Ovary (tissue), 9 donors: ENCODE results near the gene GTPBP2. TPM values are rescaled to one million over a fixed set of nuclear protein-coding genes. Genes with fewer than 3 reads are reported as not detected.

Source experiments
- DNase-seq, 5 donors: peaks; one replicate each; pipeline ENCODE4 v3.0.0-alpha.2; 2019 to 2020
- H3K27ac ChIP-seq, 2 donors: fragments of 200-600 bp; one replicate each; pipeline versions ENCODE4 v1.5.1 to v1.8.0; 2019 to 2022
- H3K27me3 ChIP-seq: fragments of 200-600 bp; one replicate; pipeline ENCODE4 v1.8.0; 2022
- H3K36me3 ChIP-seq: fragments of 200-600 bp; sonication (generic); one replicate; pipeline ENCODE4 v1.5.1; 2019
- H3K4me1 ChIP-seq: one replicate; pipeline ENCODE4 v1.8.1; 2013; ENCODE audit warnings: mild to moderate bottlenecking, moderate library complexity; ENCODE audit not compliant: insufficient read depth
- H3K4me3 ChIP-seq: fragments of 200-600 bp; sonication (generic); one replicate; pipeline ENCODE4 v1.5.1; 2017
- H3K9me3 ChIP-seq, 2 donors: fragments of 200-600 bp in 1 of 2; sonication (generic) in 1 of 2; one replicate each; pipeline versions ENCODE4 v1.5.1 to v1.8.1; 2013 to 2019; ENCODE audit warnings: mild to moderate bottlenecking in 1 of 2, moderate library complexity in 1 of 2
- CTCF ChIP-seq, 3 donors: fragments of 450-650 bp in 2 of 3; fragments of 200-600 bp in 1 of 3; IDR thresholded peaks; one replicate each; pipeline versions ENCODE4 v1.5.1 to v1.8.0; 2016 to 2022; ENCODE audit warnings: antibody characterized with exemption in 3 of 3, mild to moderate bottlenecking in 1 of 3
- EP300 ChIP-seq: sonication (generic); formaldehyde crosslinking; IDR thresholded peaks from one replicate; pipeline ENCODE4 v1.6.1; 2017; ENCODE audit warnings: antibody characterized with exemption
- POLR2A ChIP-seq: fragments of 450-650 bp; IDR thresholded peaks from one replicate; pipeline ENCODE4 v1.6.1; 2017; ENCODE audit warnings: antibody characterized with exemption, mild to moderate bottlenecking, moderate library complexity
- WGBS, 3 donors: extraction: QIAGEN DNeasy Blood & Tissue Kit in 1 of 3; methylation state at CpG; one replicate each; pipeline versions ENCODE4 v1.1.5 to v1.1.7; 2013 to 2017; 5-methylcytosine and 5-hydroxymethylcytosine counted together
- intact Hi-C, 4 donors: fragments of 100-400 bp; cut with DNase I; formaldehyde crosslinking; loops; one replicate each; pipeline versions ENCODE4 v1.11.0 to v1.15.1; 2022 to 2023
- polyA plus RNA-seq, 2 donors: library from polyadenylated mRNA; stranded (reverse); fragments of 200-250 nt in 1 of 2; fragments of 350-450 nt in 1 of 2; fragmentation: Illumina TruSeq in 1 of 2; extraction: RNeasy Lipid Tissue Mini Kit (QIAGEN cat#74804) in 1 of 2; gene quantifications; one replicate each; pipeline ENCODE4 v1.2.3, GENCODE V29; 2013 to 2014
- total RNA-seq, 7 donors: library from RNA; depleted of rRNA in 2 of 7; stranded (reverse); fragments of >200 nt in 2 of 7; fragmentation: NEBNext Ultra II Directional in 3 of 7; extraction: Animal tissue kit (Norgen Biotek cat#: 25700) in 3 of 7; gene quantifications; one replicate each; pipeline versions ENCODE4 v1.1.0 to v1.2.4, GENCODE V29; 2016 to 2023
- donor health status: DM: no; HTN: no; CAD: no; lungs with moderate emphysema.
- donor health status: DM: no; HTN: no; CAD: no.
- donor health status: Bipolar disorder and iron deficiency.
- donor health status: DM: yes; HTN: yes; CAD: no.
- donor health status: DM: no; HTN: no; CAD: no.
- donor health status: DM: yes; HTN: yes; CAD: no.

The GTPBP2 gene
- total and polyA plus RNA-seq, 9 donors, result 24.9 to 60.4 (median 33.1) TPM

DNA sequence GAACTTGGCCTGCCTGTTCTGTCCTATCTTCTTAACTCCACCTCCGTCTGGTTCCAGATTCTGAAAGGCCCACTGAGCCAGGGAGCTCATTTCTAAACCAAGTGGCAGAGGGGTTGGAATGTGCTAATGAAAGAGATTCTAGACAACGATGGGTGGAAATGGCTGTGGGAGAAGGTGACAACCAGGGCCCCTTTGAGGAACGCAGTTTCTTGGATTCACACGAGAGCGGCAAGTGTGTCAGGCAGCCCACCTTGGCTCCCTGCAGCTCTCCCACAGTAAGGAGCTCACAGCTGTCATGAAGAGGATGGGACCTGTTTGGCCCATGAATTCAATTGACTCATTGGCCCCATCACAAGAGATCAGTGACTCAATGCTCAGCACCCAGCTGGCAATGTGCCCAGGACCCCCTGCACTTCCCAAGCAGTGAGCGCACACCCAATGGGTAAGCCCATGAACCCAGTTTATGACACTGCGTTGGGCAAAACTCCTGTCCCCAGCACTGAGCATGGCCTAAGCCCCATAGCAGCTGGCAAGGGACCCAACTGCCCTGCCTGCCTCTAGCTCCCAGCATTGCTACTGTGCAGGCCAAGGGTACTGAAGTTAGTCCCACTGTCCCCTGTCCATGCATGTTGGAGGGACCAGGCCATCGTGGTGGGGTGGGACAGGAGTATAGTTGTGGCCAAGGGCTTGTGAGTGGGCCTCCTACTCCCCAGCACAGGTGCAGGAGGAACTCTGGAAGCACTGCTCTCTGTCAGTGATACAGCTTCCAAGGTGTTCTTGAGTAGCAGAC lies 42.1 kb upstream of the GTPBP2 start:
- peaks cover 13% of the 10 kb centered on the region for H3K4me1 ChIP-seq
- TF ChIP-seq CTCF (IDR thresholded peaks at IDR 0.05) (no peak), EP300 (no peak), POLR2A (no peak)
- no peaks in the 10 kb centered on the region for H3K27me3 ChIP-seq
- H3K36me3 ChIP-seq, result no peaks in the 10 kb centered on the region
- H3K27ac ChIP-seq, result no peak overlapping the region
- no peaks in the 10 kb centered on the region for H3K9me3 ChIP-seq
- intact Hi-C loops, result no loop called here
- H3K4me3 ChIP-seq, result no peak overlapping the region
- peak in 1 of 5 donors; percentile 38 for DNase-seq
- 86 to 90% (median 87%) methylated on average over 8 of the region's 8 CpGs for WGBS, 3 donors

GRCh38 chr6:43670623-43670986 lies 41.5 kb upstream of the GTPBP2 start:
- intact Hi-C loops, result no loop called here
- no peak for DNase-seq
- Histone ChIP-seq H3K36me3 (no peaks in the 10 kb centered on the region), H3K27ac (no peak overlapping the region), H3K27me3 (no peaks in the 10 kb centered on the region), H3K9me3 (no peaks in the 10 kb centered on the region), H3K4me1 (peaks cover 13% of the 10 kb centered on the region), H3K4me3 (no peak overlapping the region)
- no peak for TF ChIP-seq POLR2A
- 92 to 96% (median 96%) methylated on average over 6 of the region's 6 CpGs for WGBS, 3 donors

DNA sequence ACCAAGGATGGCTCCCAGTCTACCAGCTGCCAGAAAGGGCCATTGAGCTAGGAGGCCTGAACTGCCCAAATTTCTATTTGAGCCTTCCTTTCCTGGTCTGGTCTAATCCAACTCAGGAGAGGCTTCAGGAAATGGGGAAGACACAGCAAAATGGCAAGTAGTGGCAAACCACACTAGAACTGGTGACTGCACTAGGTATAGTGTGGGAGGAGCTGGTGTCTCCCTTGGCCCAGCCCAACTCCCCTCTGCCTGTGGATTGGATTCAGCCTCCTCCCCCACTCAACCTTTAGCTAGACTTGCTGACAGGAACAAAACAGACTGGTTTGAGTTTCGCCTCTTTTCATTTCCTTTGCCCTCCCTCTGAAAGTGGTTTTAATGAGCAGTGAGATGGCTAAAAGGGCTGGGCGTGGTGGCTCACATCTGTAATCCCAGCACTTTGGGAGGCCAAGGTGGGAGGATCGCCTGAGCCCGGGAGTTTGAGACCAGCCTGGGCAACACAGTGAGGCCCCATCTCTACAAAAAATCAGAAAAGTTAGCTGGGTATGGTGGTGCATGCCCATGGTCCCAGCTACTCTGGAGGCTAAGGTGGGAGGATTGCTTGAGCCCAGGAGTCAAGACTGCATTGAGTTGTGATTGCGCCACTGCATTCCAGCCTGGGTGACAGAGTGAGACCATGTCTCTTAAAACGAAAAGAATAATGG lies 41.0 kb upstream of the GTPBP2 start:
- DNase-seq, result no peak
- no peak overlapping the region for H3K4me3 ChIP-seq
- peaks cover 13% of the 10 kb centered on the region for H3K4me1 ChIP-seq
- intact Hi-C loops, result loop anchor here (2.0 to 10.0 kb wide), 6 partner anchors 87 to 409 kb away; partner anchors contain the start of gene VEGFA (in 2 of the 4)
- TF ChIP-seq CTCF (IDR thresholded peaks at IDR 0.05) (no peak), POLR2A (no peak), EP300 (no peak)
- no peaks in the 10 kb centered on the region for H3K9me3 ChIP-seq
- no peaks in the 10 kb centered on the region for H3K27me3 ChIP-seq
- H3K27ac ChIP-seq, result peak overlapping the region in 1 of 2 donors; percentile 16
- no peaks in the 10 kb centered on the region for H3K36me3 ChIP-seq
- 66 to 69% (median 68%) methylated on average over 6 of the region's 6 CpGs for WGBS, 3 donors

DNA sequence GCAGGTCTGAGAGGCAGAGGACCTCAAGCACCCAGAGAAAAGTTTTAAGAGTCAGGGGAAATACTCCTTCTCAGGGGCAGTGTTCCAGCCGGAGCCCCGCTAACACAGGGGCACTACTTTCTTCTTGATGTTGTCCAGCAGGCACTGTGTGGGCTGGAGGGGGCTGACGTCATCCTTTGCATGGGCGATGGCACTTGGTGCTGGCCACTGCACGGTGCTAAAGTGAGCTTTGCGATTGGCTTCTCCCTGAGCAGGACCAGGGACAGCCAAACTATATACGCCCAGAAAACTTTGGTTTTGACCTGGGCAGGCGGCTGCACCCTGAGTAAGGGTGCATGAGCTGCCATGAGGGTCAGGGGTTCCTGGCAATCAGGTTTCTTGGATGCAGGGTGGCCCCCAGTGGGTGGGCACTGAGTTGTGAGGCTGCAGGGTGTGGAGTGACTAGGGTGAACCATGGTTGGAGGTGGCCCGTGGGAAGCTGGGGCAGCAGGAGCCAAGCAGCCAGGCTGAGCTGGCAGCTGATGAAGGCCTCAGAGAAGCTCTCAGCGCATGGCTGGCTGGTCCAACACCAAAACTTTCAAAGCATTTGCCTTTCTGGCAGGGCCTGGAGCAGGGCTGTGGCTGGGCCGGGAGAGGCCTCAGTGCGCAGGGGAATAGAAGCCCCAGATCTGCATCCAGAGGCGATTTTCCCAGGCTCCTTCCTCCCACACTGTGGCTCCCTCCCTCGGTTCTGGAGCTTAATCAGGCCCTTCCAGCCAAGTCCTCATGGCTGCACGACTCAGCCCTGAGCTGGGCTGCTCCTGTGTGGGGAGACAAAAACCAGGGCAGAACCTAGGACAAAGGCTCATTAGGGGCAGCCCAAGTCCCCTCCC lies 40.2 kb upstream of the GTPBP2 start:
- Histone ChIP-seq H3K4me1 (peaks cover 13% of the 10 kb centered on the region), H3K27ac (peak overlapping the region; percentile 16 to 22), H3K9me3 (no peaks in the 10 kb centered on the region), H3K4me3 (no peak overlapping the region), H3K27me3 (no peaks in the 10 kb centered on the region), H3K36me3 (no peaks in the 10 kb centered on the region)
- intact Hi-C loops, result loop anchor here (2.0 to 10.0 kb wide), 6 partner anchors 88 to 410 kb away; partner anchors contain the start of gene VEGFA (in 2 of the 4)
- 17 to 23% (median 22%) methylated on average over 15 of the region's 15 CpGs for whole genome bisulfite sequencing, 3 donors
- DNase-seq, result peak; percentile 56 to 80 (median 68)
- TF ChIP-seq CTCF (IDR thresholded peaks at IDR 0.05) (no peak), POLR2A (no peak), EP300 (no peak)
